ENCODE measurements around the gene OR13C4.

DNA sequence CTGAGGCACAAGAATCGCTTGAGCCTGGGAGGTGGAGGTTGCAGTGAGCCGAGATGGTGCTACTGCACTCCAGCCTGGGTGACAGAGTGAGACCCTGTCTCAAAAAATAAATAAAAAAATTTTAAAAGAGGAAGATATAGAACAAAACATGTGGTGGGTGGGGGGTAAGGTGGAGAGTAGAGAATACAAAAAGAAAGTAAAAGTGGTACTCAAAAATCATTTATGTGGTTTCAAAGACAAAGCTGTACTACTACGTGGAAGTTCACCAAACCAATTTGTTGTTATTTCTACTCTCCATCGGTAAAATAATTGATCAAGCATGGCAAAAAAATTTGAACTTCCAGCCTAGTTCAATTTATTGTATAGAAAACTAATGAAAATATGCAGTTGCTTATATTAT lies 17.6 kb upstream of the OR13C4 start:
- TF ChIP-seq, protein P1, sequence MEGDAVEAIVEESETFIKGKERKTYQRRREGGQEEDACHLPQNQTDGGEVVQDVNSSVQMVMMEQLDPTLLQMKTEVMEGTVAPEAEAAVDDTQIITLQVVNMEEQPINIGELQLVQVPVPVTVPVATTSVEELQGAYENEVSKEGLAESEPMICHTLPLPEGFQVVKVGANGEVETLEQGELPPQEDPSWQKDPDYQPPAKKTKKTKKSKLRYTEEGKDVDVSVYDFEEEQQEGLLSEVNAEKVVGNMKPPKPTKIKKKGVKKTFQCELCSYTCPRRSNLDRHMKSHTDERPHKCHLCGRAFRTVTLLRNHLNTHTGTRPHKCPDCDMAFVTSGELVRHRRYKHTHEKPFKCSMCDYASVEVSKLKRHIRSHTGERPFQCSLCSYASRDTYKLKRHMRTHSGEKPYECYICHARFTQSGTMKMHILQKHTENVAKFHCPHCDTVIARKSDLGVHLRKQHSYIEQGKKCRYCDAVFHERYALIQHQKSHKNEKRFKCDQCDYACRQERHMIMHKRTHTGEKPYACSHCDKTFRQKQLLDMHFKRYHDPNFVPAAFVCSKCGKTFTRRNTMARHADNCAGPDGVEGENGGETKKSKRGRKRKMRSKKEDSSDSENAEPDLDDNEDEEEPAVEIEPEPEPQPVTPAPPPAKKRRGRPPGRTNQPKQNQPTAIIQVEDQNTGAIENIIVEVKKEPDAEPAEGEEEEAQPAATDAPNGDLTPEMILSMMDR (IDR thresholded peaks at IDR 0.05), result no peak
- TF ChIP-seq POLR2A (IDR thresholded peaks at IDR 0.05), result no peak
